Hematopoietic multipotent progenitor cell (in vitro differentiated cells): ENCODE measurements around the gene UBN1. TPM values are rescaled to one million over a fixed set of nuclear protein-coding genes. Genes with fewer than 3 reads are reported as not detected.
"Not testable (repeated sequence)": the region's sequence is repeated elsewhere in the genome, so short reads cannot be mapped to it uniquely, and the experiment has no call there.

Source experiments
- DNase-seq, 3 donors: peaks; one replicate each; pipeline ENCODE4 v3.0.0-alpha.2; 2011 to 2015; ENCODE audit warnings: low read depth in 2 of 3, low spot score in 2 of 3
- total RNA-seq: library from RNA; depleted of rRNA; stranded (reverse); fragments of >200 nt; gene quantifications from one replicate; pipeline ENCODE4 v1.2.3, GENCODE V29; 2012

The UBN1 gene
- total RNA-seq, 1 donor = 30.4 TPM

GRCh38 chr16:4926928-4927327 is 79.6 kb downstream of the UBN1 start:
- no peak for DNase-seq

- no peak for DNase-seq
Measured at GRCh38 chr16:4927661-4928060, 80.4 kb downstream of the UBN1 start.

- no peak for DNase-seq
Measured at GRCh38 chr16:4928227-4928626, 80.9 kb downstream of the UBN1 start.

- DNase-seq = not testable (repeated sequence)
Measured at GRCh38 chr16:4929619-4930018, 82.3 kb downstream of the UBN1 start.

GRCh38 chr16:4931381-4931780 is 84.1 kb downstream of the UBN1 start:
- DNase-seq = no peak

Other genes with a start within 250 kb of the UBN1 start
- gene UBALD1, start 232.6 kb upstream of the UBN1 start, total RNA-seq = 30.4 TPM
- gene MGRN1, start 222.7 kb upstream of the UBN1 start, total RNA-seq = 93.2 TPM
- 48.7 TPM for gene NUDT16L1, start 153.9 kb upstream of the UBN1 start, total RNA-seq
- 22.1 TPM for gene ANKS3, start 113.2 kb upstream of the UBN1 start, total RNA-seq
- 0.54 TPM for gene DNAAF8, start 112.9 kb upstream of the UBN1 start, total RNA-seq
- 27.5 TPM for gene ZNF500, start 80.3 kb upstream of the UBN1 start, total RNA-seq
- not detected for gene SEPTIN12, start 59.1 kb upstream of the UBN1 start, total RNA-seq
- not detected for gene SMIM22, start 52.1 kb upstream of the UBN1 start, total RNA-seq
- 28.5 TPM for gene ROGDI, start 44.8 kb upstream of the UBN1 start, total RNA-seq
- 39.6 TPM for gene GLYR1, start 193 bp upstream of the UBN1 start, total RNA-seq
- gene PPL, start 89.7 kb downstream of the UBN1 start, total RNA-seq = 0.81 TPM
- under 0.01 TPM for gene SEC14L5, start 110.8 kb downstream of the UBN1 start, total RNA-seq
- 29.4 TPM for gene NAGPA, start 186.5 kb downstream of the UBN1 start, total RNA-seq
- gene C16orf89, start 218.5 kb downstream of the UBN1 start, total RNA-seq = not detected
- gene ALG1, start 224.4 kb downstream of the UBN1 start, total RNA-seq = 22.6 TPM